CD4-positive, alpha-beta T cell (primary cell): ENCODE data around the gene ECEL1. TPM values are rescaled to one million over a fixed set of nuclear protein-coding genes. Genes with fewer than 3 reads are reported as not detected.
A peak's percentile ranks its signal among the peaks of the same experiment; 100 is the strongest.

Experiments
- ATAC-seq: fragments of 200-7000 bp; cut with Tn5 transposase; one replicate; pipeline ENCODE4 v1.10.0; 2022; ENCODE audit warnings: mild to moderate bottlenecking; ENCODE audit not compliant: poor library complexity
- CTCF ChIA-PET: fragments of 350-600 bp; sonication (Branson Sonifier 250); formaldehyde crosslinking; loops from one replicate; lab custom pipeline; 2021; ENCODE audit warnings: antibody characterized with exemption, inconsistent platforms; lab: Charles Lee
- POLR2A ChIA-PET: fragments of 350-600 bp; sonication (Branson Sonifier 250); formaldehyde crosslinking; loops from one replicate; lab custom pipeline; 2021; ENCODE audit warnings: antibody characterized with exemption, inconsistent platforms; lab: Charles Lee
- DNase-seq, 14 experiments: peaks; one replicate each; pipeline ENCODE4 v3.0.0-alpha.2; 2013 to 2020; ENCODE audit warnings: mixed read lengths in 2 of 14
- H3K27ac ChIP-seq, 2 donors: one replicate each; pipeline versions ENCODE4 v1.5.1 to v1.7.0; 2013; ENCODE audit warnings: low read length in 2 of 2, low read depth in 1 of 2, mild to moderate bottlenecking in 1 of 2
- H3K27me3 ChIP-seq, 2 experiments: 1 replicate in 1 of 2; 2 replicates in 1 of 2; pipeline versions ENCODE4 v1.6.1 to v1.7.0; 2013; ENCODE audit warnings: low read length in 2 of 2, control low read depth in 1 of 2, mild to moderate bottlenecking in 1 of 2, moderate library complexity in 1 of 2; ENCODE audit not compliant: insufficient read depth in 2 of 2, control insufficient read depth in 1 of 2
- H3K36me3 ChIP-seq: one replicate; pipeline ENCODE4 v1.6.1; 2013; ENCODE audit warnings: low read length, control low read depth; ENCODE audit not compliant: insufficient read depth
- H3K4me1 ChIP-seq: one replicate; pipeline ENCODE4 v1.6.1; 2013; ENCODE audit warnings: low read length, control low read depth; ENCODE audit not compliant: insufficient read depth
- H3K4me3 ChIP-seq: one replicate; pipeline ENCODE4 v1.5.1; 2013; ENCODE audit warnings: mild to moderate bottlenecking, low read length, moderate library complexity
- H3K9me3 ChIP-seq, 2 experiments: 1 replicate in 1 of 2; 2 replicates in 1 of 2; pipeline versions ENCODE4 v1.6.1 to v1.7.0; 2013; ENCODE audit warnings: low read length in 2 of 2, mild to moderate bottlenecking in 2 of 2, control low read depth in 1 of 2, moderate library complexity in 1 of 2; ENCODE audit not compliant: control insufficient read depth in 1 of 2, insufficient read depth in 1 of 2
- H3K27ac Mint-ChIP-seq: one replicate; pipeline ENCODE4 v1.8.0; 2020; ENCODE audit warnings: mixed read lengths
- H3K27me3 Mint-ChIP-seq: one replicate; pipeline ENCODE4 v1.8.0; 2021; ENCODE audit warnings: mixed read lengths
- H3K36me3 Mint-ChIP-seq: one replicate; pipeline ENCODE4 v1.8.0; 2021; ENCODE audit warnings: low read depth, mixed read lengths
- H3K4me1 Mint-ChIP-seq: one replicate; pipeline ENCODE4 v1.8.0; 2021; ENCODE audit warnings: low read depth, mixed read lengths
- H3K4me3 Mint-ChIP-seq: one replicate; pipeline ENCODE4 v1.8.0; 2020; ENCODE audit warnings: mild to moderate bottlenecking, mixed read lengths
- H3K9me3 Mint-ChIP-seq: one replicate; pipeline ENCODE4 v1.8.0; 2020; ENCODE audit warnings: mixed read lengths
- CTCF ChIP-seq: fragments of 200-600 bp; IDR thresholded peaks from one replicate; pipeline ENCODE4 v1.8.0; 2022; ENCODE audit warnings: antibody characterized with exemption, mild to moderate bottlenecking
- intact Hi-C, 2 experiments: fragments of 100-400 bp; cut with DNase I in 1 of 2; cut with micrococcal nuclease in 1 of 2; formaldehyde crosslinking; loops; one replicate each; pipeline versions ENCODE4 v1.15.1 to v1.9.0; 2023 to 2025; cut with DNase I, micrococcal nuclease
- total RNA-seq, 174 experiments: library from RNA in 2 of 174; stranded (reverse) in 2 of 174; gene quantifications; one replicate each; pipeline ENCODE4 v1.2.3 and lab custom pipeline; 2021 to 2026

The ECEL1 gene
- total RNA-seq, 2 experiments from 2014 or later: not detected

- no peaks in the 10 kb centered on the region for H3K4me1 ChIP-seq
- Mint-ChIP-seq H3K27me3 (peaks cover 17% of the 10 kb centered on the region), H3K9me3 (no peaks in the 10 kb centered on the region), H3K4me3 (no peak overlapping the region), H3K36me3 (no peaks in the 10 kb centered on the region), H3K4me1 (no peaks in the 10 kb centered on the region), H3K27ac (no peak overlapping the region)
- no peaks in the 10 kb centered on the region for H3K36me3 ChIP-seq
- intact Hi-C loops: no loop called here
- H3K4me3 ChIP-seq: no peak overlapping the region
- ChIA-PET POLR2A (no interaction called here), CTCF (no interaction called here)
- H3K27me3 ChIP-seq: peaks cover 10 to 12% of the 10 kb centered on the region in 2 experiments
- DNase-seq: peak in 1 of 14 experiments; percentile 4
- H3K9me3 ChIP-seq: peaks cover 0 to under 1% of the 10 kb centered on the region in 2 experiments
- H3K27ac ChIP-seq: no peak overlapping the region
- ATAC-seq: no peak
- no peak for TF ChIP-seq CTCF
Measured at GRCh38 chr2:232478571-232479340, 8.9 kb downstream of the ECEL1 start.

GRCh38 chr2:232477751-232478510 lies 9.7 kb downstream of the ECEL1 start:
- ATAC-seq: no peak
- Histone ChIP-seq H3K9me3 (no peaks in the 10 kb centered on the region), H3K4me1 (no peaks in the 10 kb centered on the region), H3K27me3 (peaks cover 15 to 17% of the 10 kb centered on the region in 2 experiments), H3K36me3 (no peaks in the 10 kb centered on the region), H3K27ac (no peak overlapping the region), H3K4me3 (no peak overlapping the region)
- Mint-ChIP-seq H3K9me3 (peaks cover under 1% of the 10 kb centered on the region), H3K36me3 (no peaks in the 10 kb centered on the region), H3K4me1 (no peaks in the 10 kb centered on the region), H3K4me3 (no peak overlapping the region), H3K27ac (no peak overlapping the region), H3K27me3 (peaks cover 20% of the 10 kb centered on the region)
- ChIA-PET POLR2A (no interaction called here), CTCF (no interaction called here)
- DNase-seq: peak in 2 of 14 experiments; percentile 1 to 29
- no peak for TF ChIP-seq CTCF
- intact Hi-C loops: no loop called here

GRCh38 chr2:232476791-232477190 lies 10.8 kb downstream of the ECEL1 start:
- TF ChIP-seq CTCF: no peak
- ChIA-PET POLR2A (no interaction called here), CTCF (no interaction called here)
- no peak overlapping the region for H3K4me3 ChIP-seq
- Mint-ChIP-seq H3K4me1 (no peaks in the 10 kb centered on the region), H3K36me3 (no peaks in the 10 kb centered on the region), H3K9me3 (peaks cover 8% of the 10 kb centered on the region), H3K27me3 (peaks cover 28% of the 10 kb centered on the region), H3K4me3 (no peak overlapping the region), H3K27ac (no peak overlapping the region)
- H3K4me1 ChIP-seq: no peaks in the 10 kb centered on the region
- H3K27ac ChIP-seq: no peak overlapping the region
- intact Hi-C loops: no loop called here
- DNase-seq (peak in 2 of 14 experiments; percentile 1 to 17), ATAC-seq (no peak)
- no peaks in the 10 kb centered on the region for H3K36me3 ChIP-seq
- H3K9me3 ChIP-seq: peaks cover 0 to 5% of the 10 kb centered on the region in 2 experiments
- H3K27me3 ChIP-seq: peaks cover 15 to 17% of the 10 kb centered on the region in 2 experiments
